ENCODE results near the gene SMIM10L2A.
A peak's percentile ranks its signal among the peaks of the same experiment; 100 is the strongest.
"Not testable (repeated sequence)": the region's sequence is repeated elsewhere in the genome, so short reads cannot be mapped to it uniquely, and the experiment has no call there.

Gene SMIM10L2A

GRCh38 chrX:135454816-135455215, 33.1 kb downstream of the SMIM10L2A start:
- DNase-seq (ENCODE audit: low read depth) = no peak

GRCh38 chrX:135461756-135462155, 40.0 kb downstream of the SMIM10L2A start:
- DNase-seq (ENCODE audit: low read depth) = not testable (repeated sequence)

GRCh38 chrX:135463937-135464336, 42.2 kb downstream of the SMIM10L2A start:
- DNase-seq (ENCODE audit: low read depth) = peak; percentile 30

- no peak for DNase-seq (ENCODE audit: low read depth)
Observed at GRCh38 chrX:135476378-135476777, 54.6 kb downstream of the SMIM10L2A start.

GRCh38 chrX:135477576-135477975, 55.8 kb downstream of the SMIM10L2A start:
- peak; percentile 66 for DNase-seq (ENCODE audit: low read depth)
